Spleen (tissue), 11 donors: ENCODE results near the gene ARL14. TPM values are rescaled to one million over a fixed set of nuclear protein-coding genes. Genes with fewer than 3 reads are reported as not detected.

Source experiments
- DNase-seq: peaks from one replicate; pipeline ENCODE4 v3.0.0-alpha.2; 2020
- H3K27ac ChIP-seq, 8 donors: fragments of 200-600 bp; sonication (generic) in 7 of 8; 1 replicate in 4 of 8; 2 replicates in 4 of 8; pipeline versions ENCODE4 v1.5.0 to v1.8.0; 2016 to 2021; ENCODE audit warnings: inconsistent platforms in 4 of 8, mild to moderate bottlenecking in 4 of 8, moderate library complexity in 1 of 8
- H3K27me3 ChIP-seq, 7 donors: fragments of 200-600 bp; sonication (generic) in 6 of 7; replicated peaks in 1 of 7; 1 replicate in 4 of 7; 2 replicates in 3 of 7; pipeline versions ENCODE4 v1.5.0 to v1.8.0; 2016 to 2021; ENCODE audit warnings: inconsistent platforms in 3 of 7, mild to moderate bottlenecking in 1 of 7
- H3K36me3 ChIP-seq, 6 donors: fragments of 200-600 bp; sonication (generic) in 5 of 6; 1 replicate in 4 of 6; 2 replicates in 2 of 6; pipeline versions ENCODE4 v1.5.0 to v1.8.0; 2016 to 2021; ENCODE audit warnings: inconsistent platforms in 2 of 6
- H3K4me1 ChIP-seq, 6 donors: fragments of 200-600 bp; sonication (generic) in 5 of 6; 1 replicate in 3 of 6; 2 replicates in 3 of 6; pipeline versions ENCODE4 v1.5.0 to v1.8.0; 2016 to 2021; ENCODE audit warnings: inconsistent platforms in 3 of 6
- H3K4me3 ChIP-seq, 8 donors: fragments of 200-600 bp; sonication (generic) in 7 of 8; 1 replicate in 4 of 8; 2 replicates in 4 of 8; pipeline versions ENCODE4 v1.5.0 to v1.8.0; 2016 to 2021; ENCODE audit warnings: inconsistent platforms in 4 of 8, mild to moderate bottlenecking in 4 of 8, moderate library complexity in 2 of 8
- H3K9me3 ChIP-seq, 8 donors: fragments of 200-600 bp; sonication (generic) in 7 of 8; 1 replicate in 4 of 8; 2 replicates in 4 of 8; pipeline versions ENCODE4 v1.5.0 to v1.8.0; 2016 to 2021; ENCODE audit warnings: inconsistent platforms in 4 of 8
- POLR2A ChIP-seq, 3 donors: fragments of 450-650 bp; IDR thresholded peaks; one replicate each; pipeline ENCODE4 v1.5.1; 2017; ENCODE audit warnings: antibody characterized with exemption in 3 of 3, mild to moderate bottlenecking in 1 of 3
- POLR2AphosphoS5 ChIP-seq, 3 donors: sonication (generic); formaldehyde crosslinking; IDR thresholded peaks; one replicate each; pipeline ENCODE4 v1.5.1; 2017; ENCODE audit warnings: antibody characterized with exemption in 3 of 3
- WGBS, 5 donors: extraction: QIAGEN DNeasy Blood & Tissue Kit in 3 of 5; methylation state at CpG; one replicate each; pipeline versions ENCODE4 v1.1.5 to v1.1.7; 2013 to 2018; 5-methylcytosine and 5-hydroxymethylcytosine counted together
- intact Hi-C: fragments of 100-400 bp; cut with DNase I; formaldehyde crosslinking; loops from one replicate; pipeline ENCODE4 v1.15.0; 2023; ENCODE audit warnings: low total_unique reads
- polyA plus RNA-seq, 3 donors: library from polyadenylated mRNA; stranded (reverse); fragments of 200-250 nt; gene quantifications; one replicate each; pipeline ENCODE4 v1.2.1, GENCODE V29; 2013
- total RNA-seq, 7 donors: library from RNA; depleted of rRNA in 3 of 7; stranded (reverse); fragments of >200 nt in 3 of 7; fragmentation: NEBNext Ultra II Directional in 4 of 7; extraction: Animal tissue kit (Norgen Biotek cat#: 25700) in 4 of 7; gene quantifications; one replicate each; pipeline versions ENCODE4 v1.1.0 to v1.2.1, GENCODE V29; 2016 to 2021
- TF ChIP-seq, protein P1 (sequence below), 11 experiments: fragments of 200-600 bp in 7 of 11; fragments of 450-650 bp in 4 of 11; sonication (generic) in 4 of 11; IDR thresholded peaks in 8 of 11; conservative IDR thresholded peaks in 3 of 11; 1 replicate in 7 of 11; 2 replicates in 4 of 11; pipeline versions ENCODE4 v1.4.0 to v1.8.0; 2016 to 2021; ENCODE audit warnings: antibody characterized with exemption in 11 of 11, inconsistent platforms in 4 of 11, mild to moderate bottlenecking in 1 of 11
- donor health status: healthy with polysubstance abuse.
- donor health status: DM: no; HTN: no; CAD: no; lungs with moderate emphysema.
- donor health status: DM: no; HTN: no; CAD: no.
- donor health status: Bipolar disorder and iron deficiency.
- donor health status: healthy.
- donor health status: DM: no; HTN: no; CAD: no.
- donor health status: DM: yes; HTN: yes; CAD: no.

ARL14 gene
- total and polyA plus RNA-seq, 10 donors: 0.11 to 0.39 (median 0.26) TPM; not detected in 7

GRCh38 chr3:160660902-160661301 lies 16.1 kb upstream of the ARL14 start:
- H3K4me3 ChIP-seq: no peak overlapping the region
- no peaks in the 10 kb centered on the region for H3K27me3 ChIP-seq
- intact Hi-C loops: no loop called here
- no peak for DNase-seq
- H3K27ac ChIP-seq: no peak overlapping the region
- TF ChIP-seq POLR2AphosphoS5 (IDR thresholded peaks at IDR 0.05) (no peak), POLR2A (IDR thresholded peaks at IDR 0.05) (no peak)
- TF ChIP-seq, protein P1, sequence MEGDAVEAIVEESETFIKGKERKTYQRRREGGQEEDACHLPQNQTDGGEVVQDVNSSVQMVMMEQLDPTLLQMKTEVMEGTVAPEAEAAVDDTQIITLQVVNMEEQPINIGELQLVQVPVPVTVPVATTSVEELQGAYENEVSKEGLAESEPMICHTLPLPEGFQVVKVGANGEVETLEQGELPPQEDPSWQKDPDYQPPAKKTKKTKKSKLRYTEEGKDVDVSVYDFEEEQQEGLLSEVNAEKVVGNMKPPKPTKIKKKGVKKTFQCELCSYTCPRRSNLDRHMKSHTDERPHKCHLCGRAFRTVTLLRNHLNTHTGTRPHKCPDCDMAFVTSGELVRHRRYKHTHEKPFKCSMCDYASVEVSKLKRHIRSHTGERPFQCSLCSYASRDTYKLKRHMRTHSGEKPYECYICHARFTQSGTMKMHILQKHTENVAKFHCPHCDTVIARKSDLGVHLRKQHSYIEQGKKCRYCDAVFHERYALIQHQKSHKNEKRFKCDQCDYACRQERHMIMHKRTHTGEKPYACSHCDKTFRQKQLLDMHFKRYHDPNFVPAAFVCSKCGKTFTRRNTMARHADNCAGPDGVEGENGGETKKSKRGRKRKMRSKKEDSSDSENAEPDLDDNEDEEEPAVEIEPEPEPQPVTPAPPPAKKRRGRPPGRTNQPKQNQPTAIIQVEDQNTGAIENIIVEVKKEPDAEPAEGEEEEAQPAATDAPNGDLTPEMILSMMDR (IDR thresholded peaks at IDR 0.05 in 8 of 11, conservative IDR thresholded peaks at IDR 0.05 in 3 of 11): no peak
- peaks cover 0 to 4% (median under 1%) of the 10 kb centered on the region in 6 donors for H3K4me1 ChIP-seq
- H3K9me3 ChIP-seq: no peaks in the 10 kb centered on the region
- WGBS, 5 donors: 83 to 90% (median 85%) methylated on average over 5 of the region's 5 CpGs
- no peaks in the 10 kb centered on the region for H3K36me3 ChIP-seq

- DNase-seq: no peak
- H3K4me1 ChIP-seq: peaks cover 0 to 9% (median 4%) of the 10 kb centered on the region in 6 donors
- intact Hi-C loops: no loop called here
- H3K36me3 ChIP-seq: no peaks in the 10 kb centered on the region
- WGBS, 5 donors: 66 to 86% (median 72%) methylated on average over 1 of the region's 1 CpG
- no peak overlapping the region for H3K4me3 ChIP-seq
- no peaks in the 10 kb centered on the region for H3K27me3 ChIP-seq
- TF ChIP-seq, protein P1 (IDR thresholded peaks at IDR 0.05 in 8 of 11, conservative IDR thresholded peaks at IDR 0.05 in 3 of 11): no peak
- TF ChIP-seq POLR2A (IDR thresholded peaks at IDR 0.05): no peak
- no peak for TF ChIP-seq POLR2AphosphoS5 (IDR thresholded peaks at IDR 0.05)
- no peaks in the 10 kb centered on the region for H3K9me3 ChIP-seq
- H3K27ac ChIP-seq: no peak overlapping the region
Observed at GRCh38 chr3:160661660-160662059, 15.3 kb upstream of the ARL14 start.

GRCh38 chr3:160665231-160665630 lies 11.7 kb upstream of the ARL14 start:
- intact Hi-C loops: no loop called here
- no peak for DNase-seq
- no peak overlapping the region for H3K4me3 ChIP-seq
- peaks cover 0 to 9% (median 4%) of the 10 kb centered on the region in 6 donors for H3K4me1 ChIP-seq
- H3K27me3 ChIP-seq: no peaks in the 10 kb centered on the region
- peak overlapping the region in 7 of 8 donors; percentile 1 to 79 (median 48) for H3K27ac ChIP-seq
- H3K9me3 ChIP-seq: no peaks in the 10 kb centered on the region
- 88 to 93% (median 91%) methylated on average over 3 of the region's 3 CpGs for WGBS, 5 donors
- no peak for TF ChIP-seq POLR2AphosphoS5 (IDR thresholded peaks at IDR 0.05)
- no peak for TF ChIP-seq POLR2A (IDR thresholded peaks at IDR 0.05)
- TF ChIP-seq, protein P1 (IDR thresholded peaks at IDR 0.05 in 8 of 11, conservative IDR thresholded peaks at IDR 0.05 in 3 of 11): no peak
- no peaks in the 10 kb centered on the region for H3K36me3 ChIP-seq

DNA sequence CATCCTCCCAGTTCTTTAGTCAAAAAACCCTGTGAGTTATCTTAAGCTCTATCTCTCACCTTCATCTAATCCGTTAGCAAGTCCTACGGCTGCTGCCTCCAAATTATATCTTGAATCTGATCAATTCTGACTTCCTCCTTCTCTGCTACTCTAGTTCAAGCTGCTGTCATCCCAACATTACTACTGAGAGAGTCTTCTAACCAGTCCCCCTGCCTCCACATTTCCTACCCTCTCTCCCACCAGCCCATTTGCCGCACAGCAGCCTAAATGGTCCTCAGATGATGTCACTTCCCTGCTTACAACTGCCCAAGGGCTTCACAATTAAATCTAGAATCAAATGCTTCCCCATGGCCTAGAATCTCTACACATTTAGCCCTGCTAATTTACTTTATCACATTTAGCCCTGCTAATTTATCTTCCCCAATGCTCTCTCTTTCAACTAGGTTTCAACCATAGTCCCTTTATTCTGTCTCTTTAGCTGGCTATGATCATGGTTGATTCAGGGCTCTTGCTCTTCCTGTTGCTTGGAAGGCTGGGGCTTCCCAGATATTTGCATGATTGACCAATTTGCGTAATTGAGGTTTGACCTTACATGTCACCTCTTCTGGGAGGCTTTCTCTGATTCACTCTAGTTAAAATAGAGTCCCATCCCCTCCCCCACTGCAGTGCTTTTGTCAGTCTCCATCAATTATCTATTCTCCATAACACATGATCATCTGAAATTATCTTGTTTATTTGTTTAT lies 11.0 kb upstream of the ARL14 start:
- H3K27me3 ChIP-seq: no peaks in the 10 kb centered on the region
- DNase-seq: no peak
- H3K4me1 ChIP-seq: peaks cover 0 to 9% (median 4%) of the 10 kb centered on the region in 6 donors
- H3K9me3 ChIP-seq: no peaks in the 10 kb centered on the region
- no peaks in the 10 kb centered on the region for H3K36me3 ChIP-seq
- TF ChIP-seq, protein P1 (IDR thresholded peaks at IDR 0.05 in 8 of 11, conservative IDR thresholded peaks at IDR 0.05 in 3 of 11): no peak
- peak in 1 of 3 donors; percentile 11 for TF ChIP-seq POLR2AphosphoS5 (IDR thresholded peaks at IDR 0.05)
- TF ChIP-seq POLR2A (IDR thresholded peaks at IDR 0.05): no peak
- 43 to 53% (median 46%) methylated on average over 4 of the region's 4 CpGs for WGBS, 5 donors
- no peak overlapping the region for H3K4me3 ChIP-seq
- peak overlapping the region; percentile 1 to 79 (median 36) for H3K27ac ChIP-seq
- intact Hi-C loops: no loop called here
